CD4-positive, alpha-beta T cell (primary cell): ENCODE results near the gene MAN2A1. TPM values are rescaled to one million over a fixed set of nuclear protein-coding genes. Genes with fewer than 3 reads are reported as not detected.

ENCODE experiments used
- ATAC-seq: fragments of 200-7000 bp; cut with Tn5 transposase; one replicate; pipeline ENCODE4 v1.10.0; 2022; ENCODE audit warnings: mild to moderate bottlenecking; ENCODE audit not compliant: poor library complexity
- CTCF ChIA-PET: fragments of 350-600 bp; sonication (Branson Sonifier 250); formaldehyde crosslinking; loops from one replicate; lab custom pipeline; 2021; ENCODE audit warnings: antibody characterized with exemption, inconsistent platforms; lab: Charles Lee
- POLR2A ChIA-PET: fragments of 350-600 bp; sonication (Branson Sonifier 250); formaldehyde crosslinking; loops from one replicate; lab custom pipeline; 2021; ENCODE audit warnings: antibody characterized with exemption, inconsistent platforms; lab: Charles Lee
- DNase-seq, 14 experiments: peaks; one replicate each; pipeline ENCODE4 v3.0.0-alpha.2; 2013 to 2020; ENCODE audit warnings: mixed read lengths in 2 of 14
- H3K27ac ChIP-seq, 2 donors: one replicate each; pipeline versions ENCODE4 v1.5.1 to v1.7.0; 2013; ENCODE audit warnings: low read length in 2 of 2, low read depth in 1 of 2, mild to moderate bottlenecking in 1 of 2
- H3K27me3 ChIP-seq, 2 experiments: 1 replicate in 1 of 2; 2 replicates in 1 of 2; pipeline versions ENCODE4 v1.6.1 to v1.7.0; 2013; ENCODE audit warnings: low read length in 2 of 2, control low read depth in 1 of 2, mild to moderate bottlenecking in 1 of 2, moderate library complexity in 1 of 2; ENCODE audit not compliant: insufficient read depth in 2 of 2, control insufficient read depth in 1 of 2
- H3K36me3 ChIP-seq: one replicate; pipeline ENCODE4 v1.6.1; 2013; ENCODE audit warnings: low read length, control low read depth; ENCODE audit not compliant: insufficient read depth
- H3K4me1 ChIP-seq: one replicate; pipeline ENCODE4 v1.6.1; 2013; ENCODE audit warnings: low read length, control low read depth; ENCODE audit not compliant: insufficient read depth
- H3K4me3 ChIP-seq: one replicate; pipeline ENCODE4 v1.5.1; 2013; ENCODE audit warnings: mild to moderate bottlenecking, low read length, moderate library complexity
- H3K9me3 ChIP-seq, 2 experiments: 1 replicate in 1 of 2; 2 replicates in 1 of 2; pipeline versions ENCODE4 v1.6.1 to v1.7.0; 2013; ENCODE audit warnings: low read length in 2 of 2, mild to moderate bottlenecking in 2 of 2, control low read depth in 1 of 2, moderate library complexity in 1 of 2; ENCODE audit not compliant: control insufficient read depth in 1 of 2, insufficient read depth in 1 of 2
- H3K27ac Mint-ChIP-seq: one replicate; pipeline ENCODE4 v1.8.0; 2020; ENCODE audit warnings: mixed read lengths
- H3K27me3 Mint-ChIP-seq: one replicate; pipeline ENCODE4 v1.8.0; 2021; ENCODE audit warnings: mixed read lengths
- H3K36me3 Mint-ChIP-seq: one replicate; pipeline ENCODE4 v1.8.0; 2021; ENCODE audit warnings: low read depth, mixed read lengths
- H3K4me1 Mint-ChIP-seq: one replicate; pipeline ENCODE4 v1.8.0; 2021; ENCODE audit warnings: low read depth, mixed read lengths
- H3K4me3 Mint-ChIP-seq: one replicate; pipeline ENCODE4 v1.8.0; 2020; ENCODE audit warnings: mild to moderate bottlenecking, mixed read lengths
- H3K9me3 Mint-ChIP-seq: one replicate; pipeline ENCODE4 v1.8.0; 2020; ENCODE audit warnings: mixed read lengths
- intact Hi-C, 2 experiments: fragments of 100-400 bp; cut with DNase I in 1 of 2; cut with micrococcal nuclease in 1 of 2; formaldehyde crosslinking; loops; one replicate each; pipeline versions ENCODE4 v1.15.1 to v1.9.0; 2023 to 2025; cut with DNase I, micrococcal nuclease
- total RNA-seq, 174 experiments: library from RNA in 2 of 174; stranded (reverse) in 2 of 174; gene quantifications; one replicate each; pipeline ENCODE4 v1.2.3 and lab custom pipeline; 2021 to 2026
- TF ChIP-seq, protein P1 (sequence below): fragments of 200-600 bp; IDR thresholded peaks from one replicate; pipeline ENCODE4 v1.8.0; 2022; ENCODE audit warnings: antibody characterized with exemption, mild to moderate bottlenecking

Gene MAN2A1
- total RNA-seq, 2 experiments from 2014 or later, result 50.6 to 52.7 TPM

DNA sequence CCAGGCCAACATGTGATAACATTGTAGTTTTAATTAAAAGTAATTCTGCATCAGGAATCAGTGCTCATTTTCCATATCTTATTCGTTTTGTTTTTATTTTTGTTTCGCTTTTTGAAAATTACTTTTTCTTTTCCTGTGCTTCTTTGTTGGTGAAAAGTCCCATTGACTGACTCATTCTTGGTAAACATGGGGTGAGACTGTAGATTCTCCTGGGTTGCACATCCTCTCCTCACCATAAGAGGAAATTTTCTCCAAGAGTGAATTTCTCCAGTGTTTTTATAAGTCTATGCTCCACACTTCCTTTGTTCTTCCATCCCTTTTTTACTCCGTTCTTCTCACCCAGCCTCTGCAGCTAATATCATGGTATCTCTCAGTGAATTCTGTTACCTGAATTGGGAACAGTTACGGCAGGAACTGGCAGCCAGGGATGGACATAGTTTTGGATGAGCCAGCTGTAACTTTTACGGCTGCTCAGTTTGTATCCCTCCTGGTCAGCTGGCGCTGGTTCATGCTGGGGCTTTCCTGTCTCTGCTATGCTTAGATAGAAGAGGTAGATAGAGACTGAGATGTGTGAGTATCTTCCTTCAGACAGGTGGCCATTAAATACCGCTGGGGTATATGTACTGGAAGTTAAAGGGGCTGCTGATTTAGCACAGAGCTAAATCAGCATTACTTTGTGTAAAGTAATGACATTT, 80.0 kb downstream of the MAN2A1 start:
- Histone ChIP-seq H3K9me3 (no peaks in the 10 kb centered on the region), H3K27ac (no peak overlapping the region), H3K4me3 (no peak overlapping the region), H3K4me1 (no peaks in the 10 kb centered on the region), H3K36me3 (peaks cover 45% of the 10 kb centered on the region), H3K27me3 (no peaks in the 10 kb centered on the region)
- ChIA-PET POLR2A (interaction anchor here (0.7 kb wide), 1 partner anchor 37 kb away, joined by 3 read pairs; no protein-coding TSS in a partner anchor), CTCF (interaction anchor here (1.3 kb wide), 1 partner anchor 79 kb away, joined by 3 read pairs; no protein-coding TSS in a partner anchor)
- Mint-ChIP-seq H3K4me1 (peaks cover 20% of the 10 kb centered on the region), H3K27ac (no peak overlapping the region), H3K9me3 (no peaks in the 10 kb centered on the region), H3K36me3 (peaks cover 92% of the 10 kb centered on the region), H3K4me3 (no peak overlapping the region), H3K27me3 (no peaks in the 10 kb centered on the region)
- DNase-seq, result no peak
- ATAC-seq, result no peak
- TF ChIP-seq, protein P1, sequence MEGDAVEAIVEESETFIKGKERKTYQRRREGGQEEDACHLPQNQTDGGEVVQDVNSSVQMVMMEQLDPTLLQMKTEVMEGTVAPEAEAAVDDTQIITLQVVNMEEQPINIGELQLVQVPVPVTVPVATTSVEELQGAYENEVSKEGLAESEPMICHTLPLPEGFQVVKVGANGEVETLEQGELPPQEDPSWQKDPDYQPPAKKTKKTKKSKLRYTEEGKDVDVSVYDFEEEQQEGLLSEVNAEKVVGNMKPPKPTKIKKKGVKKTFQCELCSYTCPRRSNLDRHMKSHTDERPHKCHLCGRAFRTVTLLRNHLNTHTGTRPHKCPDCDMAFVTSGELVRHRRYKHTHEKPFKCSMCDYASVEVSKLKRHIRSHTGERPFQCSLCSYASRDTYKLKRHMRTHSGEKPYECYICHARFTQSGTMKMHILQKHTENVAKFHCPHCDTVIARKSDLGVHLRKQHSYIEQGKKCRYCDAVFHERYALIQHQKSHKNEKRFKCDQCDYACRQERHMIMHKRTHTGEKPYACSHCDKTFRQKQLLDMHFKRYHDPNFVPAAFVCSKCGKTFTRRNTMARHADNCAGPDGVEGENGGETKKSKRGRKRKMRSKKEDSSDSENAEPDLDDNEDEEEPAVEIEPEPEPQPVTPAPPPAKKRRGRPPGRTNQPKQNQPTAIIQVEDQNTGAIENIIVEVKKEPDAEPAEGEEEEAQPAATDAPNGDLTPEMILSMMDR, result no peak
- intact Hi-C loops, result no loop called here

DNA sequence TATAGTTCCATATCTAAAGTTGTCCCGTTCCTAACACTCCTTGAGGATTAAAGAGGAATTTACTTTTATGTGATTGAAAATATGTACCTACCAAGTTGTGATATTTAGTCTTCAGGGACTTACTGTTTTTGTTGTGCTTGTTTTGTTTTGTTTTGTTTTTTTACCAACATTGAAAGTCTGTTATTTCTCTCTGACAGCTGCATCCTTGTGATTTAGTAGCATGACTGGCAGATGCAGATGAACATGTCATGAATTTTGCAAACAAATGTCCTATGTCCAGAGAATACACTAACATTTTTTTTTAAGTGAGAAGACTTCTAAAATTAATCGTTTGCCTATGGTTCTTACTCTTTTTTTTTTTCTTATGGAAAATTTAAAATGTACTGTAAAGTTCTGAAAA, 85.4 kb downstream of the MAN2A1 start:
- intact Hi-C loops, result loop anchor here in 1 of 2 experiments (5.0 kb wide), 1 partner anchor 83 kb away; no protein-coding TSS in a partner anchor
- Histone ChIP-seq H3K36me3 (peaks cover 50% of the 10 kb centered on the region), H3K9me3 (no peaks in the 10 kb centered on the region), H3K4me1 (no peaks in the 10 kb centered on the region), H3K27me3 (no peaks in the 10 kb centered on the region), H3K4me3 (no peak overlapping the region), H3K27ac (no peak overlapping the region)
- Mint-ChIP-seq H3K4me1 (peaks cover 19% of the 10 kb centered on the region), H3K27ac (no peak overlapping the region), H3K36me3 (peaks cover 87% of the 10 kb centered on the region), H3K4me3 (no peak overlapping the region), H3K9me3 (no peaks in the 10 kb centered on the region), H3K27me3 (no peaks in the 10 kb centered on the region)
- TF ChIP-seq, protein P1, result no peak
- CTCF ChIA-PET, result no interaction called here
- POLR2A ChIA-PET, result no interaction called here
- DNase-seq, result no peak
- no peak for ATAC-seq

DNA sequence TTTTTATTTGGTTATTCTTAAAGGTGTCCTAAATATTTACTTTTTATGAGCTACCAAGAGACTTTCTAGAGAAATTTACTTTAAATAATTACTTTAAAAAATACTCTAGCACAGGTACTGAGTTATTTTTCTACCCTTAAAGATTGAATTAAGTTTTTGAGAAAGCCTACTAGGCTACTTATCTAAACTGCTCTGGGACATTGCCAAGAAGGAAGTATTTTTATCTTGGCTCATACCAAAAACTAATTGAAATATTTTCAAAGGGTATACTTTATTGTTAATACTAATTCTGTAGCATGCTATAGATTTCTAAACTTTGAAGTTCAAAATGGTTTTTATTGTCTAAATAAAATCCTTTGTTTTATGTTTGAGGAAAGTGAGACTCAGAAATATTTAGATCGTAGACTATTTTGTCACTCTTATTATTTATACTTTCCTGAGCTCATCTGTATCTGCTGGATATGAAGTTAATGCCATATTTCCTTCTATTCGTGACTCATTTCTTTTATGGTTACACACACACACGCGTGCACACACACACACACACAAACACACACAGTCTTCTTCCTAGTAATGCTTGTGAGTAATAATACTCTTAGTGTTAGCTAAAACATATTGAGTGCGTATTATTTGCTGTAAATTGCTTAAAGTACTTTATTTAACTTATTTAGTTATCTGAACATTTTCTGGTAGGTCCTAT, 89.5 kb downstream of the MAN2A1 start:
- intact Hi-C loops, result loop anchor here in 1 of 2 experiments (5.0 kb wide), 1 partner anchor 87 kb away; no protein-coding TSS in a partner anchor
- Mint-ChIP-seq H3K9me3 (no peaks in the 10 kb centered on the region), H3K4me1 (peaks cover 22% of the 10 kb centered on the region), H3K4me3 (no peak overlapping the region), H3K27me3 (no peaks in the 10 kb centered on the region), H3K27ac (no peak overlapping the region), H3K36me3 (peaks cover 85% of the 10 kb centered on the region)
- Histone ChIP-seq H3K4me1 (no peaks in the 10 kb centered on the region), H3K27me3 (no peaks in the 10 kb centered on the region), H3K9me3 (no peaks in the 10 kb centered on the region), H3K4me3 (no peak overlapping the region), H3K27ac (no peak overlapping the region), H3K36me3 (peaks cover 43% of the 10 kb centered on the region)
- DNase-seq (no peak), ATAC-seq (no peak)
- TF ChIP-seq, protein P1, result no peak
- ChIA-PET CTCF (no interaction called here), POLR2A (no interaction called here)
